SKM-1 (cell line): ENCODE results near the gene NKX1-1.
"Not testable (repeated sequence)": the region's sequence is repeated elsewhere in the genome, so short reads cannot be mapped to it uniquely, and the experiment has no call there.

Experiments used
- DNase-seq: peaks from one replicate; lab custom pipeline; 2025; ENCODE audit not compliant: unreplicated experiment; lab: John Stamatoyannopoulos, UW

NKX1-1 gene

GRCh38 chr4:1406394-1406980 lies at the start of gene NKX1-1:
Gene NKX1-1, minus strand, starts transcription at chr4:1406442. Its CDS starts 0 bp downstream, at chr4:1406442.
- DNase-seq = no peak

GRCh38 chr4:1453731-1454130 lies 47.5 kb upstream of the NKX1-1 start:
- DNase-seq = no peak

GRCh38 chr4:1452431-1453051 lies 46.3 kb upstream of the NKX1-1 start:
- DNase-seq = no peak

GRCh38 chr4:1451752-1452122 lies 45.5 kb upstream of the NKX1-1 start:
- DNase-seq = no peak

DNA sequence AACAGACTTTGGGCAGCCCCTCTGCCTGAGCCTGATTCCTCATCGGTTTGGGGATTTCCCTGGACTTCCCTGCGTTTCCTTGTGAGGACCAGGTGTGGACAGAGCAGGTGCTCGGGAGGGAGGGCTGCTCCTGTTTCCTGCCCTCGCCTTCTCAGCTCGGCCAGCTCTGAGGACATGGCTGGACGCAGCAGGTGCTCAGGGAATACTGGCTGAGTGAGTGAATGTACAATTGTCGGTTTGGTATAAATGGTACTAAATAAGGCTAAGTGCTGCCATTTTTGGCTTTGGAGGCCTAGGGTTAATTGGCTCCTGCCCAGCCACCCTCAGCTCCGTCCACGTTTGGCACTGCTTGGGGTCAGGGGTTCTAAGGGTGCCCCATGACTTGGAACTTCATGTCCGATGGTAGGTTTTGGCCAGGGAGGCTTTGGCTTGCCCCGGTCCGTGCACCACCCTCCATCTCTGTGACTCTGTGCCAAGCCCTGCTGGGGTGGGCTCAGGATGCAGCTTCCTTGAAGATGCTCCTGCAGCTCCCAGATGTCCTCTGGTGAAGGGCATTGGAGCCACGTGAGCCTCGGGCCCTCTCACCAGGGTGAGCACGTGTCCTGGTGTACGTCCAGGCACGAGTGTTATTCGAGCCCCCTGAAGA lies 45.0 kb upstream of the NKX1-1 start:
- no peak for DNase-seq

DNA sequence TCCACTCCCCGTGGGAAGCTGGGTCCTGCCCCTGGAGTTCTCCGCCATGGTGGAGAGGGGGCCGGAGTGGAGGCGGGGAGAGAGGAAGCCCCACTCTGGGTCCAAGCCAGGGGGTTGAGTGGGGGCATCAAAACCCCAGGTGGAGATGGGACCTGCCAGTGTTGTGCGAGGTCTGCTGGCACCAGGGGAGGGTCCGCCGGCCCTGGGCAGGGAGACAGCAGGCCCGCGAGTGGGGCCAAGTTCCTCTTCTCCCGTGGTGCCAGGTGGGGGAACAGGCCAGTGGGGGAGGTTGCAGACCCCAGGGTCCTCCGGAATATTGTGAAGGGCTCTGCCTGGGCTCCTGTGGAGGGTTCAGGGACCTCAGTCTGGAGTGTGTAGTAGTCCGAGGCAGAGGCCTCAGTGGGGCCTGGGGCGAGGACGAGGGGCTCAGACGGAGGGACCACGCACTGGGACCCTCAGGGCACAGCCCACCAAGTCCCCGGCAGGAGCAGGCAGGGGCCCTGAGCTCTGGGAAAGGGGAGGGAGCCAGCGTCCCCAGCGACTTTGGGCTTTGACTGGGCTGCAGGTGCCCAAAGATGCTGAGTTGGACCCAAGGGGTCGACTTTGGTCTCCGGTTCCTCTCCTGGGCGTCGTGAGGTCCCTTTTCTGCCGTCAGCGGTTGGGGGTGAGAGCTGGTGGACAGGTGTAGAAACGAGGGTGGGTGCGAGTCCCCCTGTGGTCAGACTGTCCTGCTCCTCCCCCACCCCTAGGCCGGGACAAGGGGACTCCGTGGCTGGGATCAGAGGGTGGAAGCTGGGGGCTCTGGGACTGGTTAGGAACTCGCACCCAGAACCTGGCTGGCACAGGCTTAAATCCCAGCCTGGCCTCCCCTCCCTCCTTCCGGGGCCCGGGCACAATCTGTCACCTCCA lies 43.8 kb upstream of the NKX1-1 start:
- DNase-seq = no peak

DNA sequence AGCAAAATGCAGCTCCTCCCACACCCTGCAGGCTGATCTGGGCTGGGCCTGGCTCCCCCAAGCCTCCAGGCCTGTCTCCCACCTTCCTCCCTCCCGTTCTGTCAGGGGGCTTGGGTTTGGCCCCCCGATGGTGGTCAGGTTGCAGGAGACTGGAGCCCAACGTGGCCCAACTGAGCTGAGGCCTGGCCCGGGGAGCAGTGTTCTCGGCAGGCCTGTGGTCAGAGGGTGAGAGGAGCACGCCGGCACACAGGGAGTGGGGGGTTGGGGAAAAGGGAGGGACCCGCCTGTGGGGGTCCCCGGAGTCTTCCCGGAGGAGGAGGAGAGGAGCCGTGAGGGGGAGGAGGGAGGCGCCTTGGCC lies 43.2 kb upstream of the NKX1-1 start:
- DNase-seq = no peak

GRCh38 chr4:1448589-1449420 lies 42.6 kb upstream of the NKX1-1 start:
- DNase-seq = no peak

GRCh38 chr4:1447676-1448588 lies 41.7 kb upstream of the NKX1-1 start:
- DNase-seq = no peak

GRCh38 chr4:1446502-1447386 lies 40.5 kb upstream of the NKX1-1 start:
- no peak for DNase-seq

DNA sequence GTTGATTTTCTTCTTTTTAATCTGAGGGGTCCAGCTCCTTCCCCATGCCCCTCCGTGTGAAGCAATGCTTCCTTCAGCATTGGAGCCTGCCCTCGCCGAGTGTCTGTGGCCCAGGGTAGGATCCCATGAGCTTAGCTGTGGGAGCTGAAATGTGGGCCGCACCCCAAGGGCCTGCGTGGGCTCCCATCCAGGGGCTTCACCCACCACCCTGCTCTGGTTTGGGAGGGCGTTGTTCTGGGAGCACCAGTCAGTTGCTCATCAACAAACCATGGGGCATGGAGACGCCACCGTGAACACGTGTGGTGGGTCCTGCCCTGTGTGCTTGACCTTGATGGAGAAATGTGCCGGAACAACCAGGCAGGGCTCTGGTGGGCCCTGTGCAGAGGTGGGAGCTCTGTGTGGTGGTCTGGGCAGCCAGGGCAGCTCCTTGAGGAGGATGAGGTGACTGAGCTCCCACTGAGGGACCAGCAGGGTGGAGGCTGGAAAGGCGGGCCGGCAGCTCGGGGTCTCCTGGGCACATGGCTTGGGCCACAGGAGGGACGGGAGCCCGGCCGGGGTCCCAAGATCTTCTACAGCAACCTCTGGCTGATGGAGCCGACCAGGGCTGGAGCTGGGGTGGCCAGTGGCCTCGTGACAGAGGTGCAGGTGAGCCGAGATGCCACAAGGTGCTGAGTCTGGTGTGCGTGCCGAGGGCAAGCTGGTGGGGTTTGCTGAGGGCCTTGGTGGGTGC lies 39.6 kb upstream of the NKX1-1 start:
- no peak for DNase-seq

- not testable (repeated sequence) for DNase-seq
Observed at GRCh38 chr4:1443688-1444172, 37.5 kb upstream of the NKX1-1 start.

DNA sequence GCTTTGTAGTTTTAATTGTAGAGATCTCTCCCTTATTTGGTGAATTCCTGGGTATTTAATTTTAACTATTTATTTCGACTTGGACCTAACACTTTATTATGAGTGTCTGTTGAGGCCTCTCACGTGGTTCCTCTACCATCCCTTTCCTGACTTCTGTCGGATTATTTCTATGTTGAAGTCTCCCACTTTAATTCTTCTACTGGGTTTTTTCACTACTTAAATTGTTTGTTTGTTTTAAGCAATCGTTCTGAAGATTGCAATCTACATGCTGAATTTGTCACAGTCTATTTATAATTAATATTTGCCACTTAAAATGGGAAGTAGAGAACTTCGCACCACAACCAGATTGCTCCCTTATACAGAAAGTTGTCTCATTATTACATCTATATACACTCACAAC lies 20.8 kb upstream of the NKX1-1 start:
- DNase-seq = no peak

- no peak for DNase-seq
Observed at GRCh38 chr4:1421657-1422056, 15.4 kb upstream of the NKX1-1 start.

GRCh38 chr4:1419708-1420107 lies 13.5 kb upstream of the NKX1-1 start:
- DNase-seq = no peak

DNA sequence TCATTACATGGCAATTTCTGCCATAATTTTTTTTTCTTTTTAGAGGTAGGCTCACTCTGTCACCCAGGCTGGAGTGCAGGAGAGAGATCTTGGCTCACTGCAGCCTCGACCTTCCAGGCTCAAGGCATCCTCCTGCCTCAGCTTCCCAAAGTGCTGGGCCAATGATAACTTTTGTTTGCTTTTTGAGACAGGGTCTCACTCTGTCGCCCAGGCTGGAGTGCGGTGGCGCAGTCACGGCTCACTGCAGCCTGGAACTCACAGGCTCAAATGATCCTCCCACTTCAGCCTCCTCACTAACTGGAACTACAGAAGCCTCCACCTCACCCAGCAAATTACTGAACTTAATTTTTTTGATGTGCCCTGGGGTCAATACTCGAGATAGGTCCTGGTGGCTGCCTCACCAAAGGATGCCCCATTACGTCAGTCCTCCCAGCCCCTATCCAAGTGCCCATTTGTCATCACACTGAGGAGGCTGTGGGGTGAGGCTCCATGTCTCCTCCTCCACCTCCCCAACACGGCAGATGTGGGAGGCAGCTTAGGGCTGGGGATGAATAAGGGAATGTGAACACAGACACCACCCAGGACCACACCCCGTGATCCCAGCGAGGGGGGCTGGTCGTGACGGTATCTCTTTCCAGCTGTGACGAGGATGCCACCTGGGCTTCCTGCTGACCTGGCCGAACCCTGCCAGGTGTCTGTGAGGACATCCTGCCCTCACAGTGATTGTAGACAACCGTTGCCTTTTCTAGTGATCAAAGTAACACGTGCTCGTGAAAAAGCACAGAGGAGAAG lies 12.4 kb upstream of the NKX1-1 start:
- no peak for DNase-seq
